WTC11 (cell line): ENCODE data around the gene SEC11A. TPM values are rescaled to one million over a fixed set of nuclear protein-coding genes. Genes with fewer than 3 reads are reported as not detected.
A peak's percentile ranks its signal among the peaks of the same experiment; 100 is the strongest.

Source experiments
- ATAC-seq: fragments of 200-7000 bp; cut with Tn5 transposase; 2 replicates; pipeline ENCODE4 v1.10.0; 2021; ENCODE audit warnings: mild to moderate bottlenecking, moderate library complexity
- CTCF ChIA-PET: fragments of 300-600 bp; sonication (Branson Sonifier 250); formaldehyde crosslinking; loops from one replicate; lab custom pipeline; 2021; ENCODE audit warnings: antibody characterized with exemption; lab: Charles Lee
- POLR2A ChIA-PET: fragments of 350-600 bp; sonication (Branson Sonifier 250); formaldehyde crosslinking; loops from one replicate; lab custom pipeline; 2021; ENCODE audit warnings: antibody characterized with exemption; lab: Charles Lee
- DNase-seq: peaks from one replicate; pipeline ENCODE4 v3.0.0; 2021; ENCODE audit warnings: low spot score
- H3K27ac Mint-ChIP-seq: 2 replicates; pipeline ENCODE4 v1.8.0; 2021; ENCODE audit warnings: mixed read lengths
- H3K27me3 Mint-ChIP-seq: 2 replicates; pipeline ENCODE4 v1.8.0; 2021; ENCODE audit warnings: low read depth, mild to moderate bottlenecking, moderate library complexity, mixed read lengths
- H3K36me3 Mint-ChIP-seq: 2 replicates; pipeline ENCODE4 v1.8.0; 2021; ENCODE audit warnings: mixed read lengths
- H3K4me1 Mint-ChIP-seq: 2 replicates; pipeline ENCODE4 v1.8.0; 2022; ENCODE audit warnings: mixed read lengths
- H3K4me3 Mint-ChIP-seq: 2 replicates; pipeline ENCODE4 v1.8.0; 2021; ENCODE audit warnings: mild to moderate bottlenecking, moderate library complexity, mixed read lengths
- H3K9me3 Mint-ChIP-seq: 2 replicates; pipeline ENCODE4 v1.8.0; 2021; ENCODE audit warnings: mixed read lengths
- CBFB ChIP-seq: sonication (generic); formaldehyde crosslinking; IDR thresholded peaks from 2 replicates; pipeline ENCODE4 v1.8.1; 2022; ENCODE audit warnings: mild to moderate bottlenecking, low read depth, missing genetic modification reagents
- CREM ChIP-seq: sonication (generic); formaldehyde crosslinking; IDR thresholded peaks from 2 replicates; pipeline ENCODE4 v1.8.1; 2022; ENCODE audit warnings: mild to moderate bottlenecking, missing genetic modification reagents, moderate library complexity
- FOXK1 ChIP-seq: sonication (generic); formaldehyde crosslinking; IDR thresholded peaks from 2 replicates; pipeline ENCODE4 v1.8.0; 2022; ENCODE audit warnings: mild to moderate bottlenecking, moderate library complexity, missing genetic modification reagents
- FOXP1 ChIP-seq: sonication (generic); formaldehyde crosslinking; IDR thresholded peaks from 2 replicates; pipeline ENCODE4 v1.8.0; 2022; ENCODE audit warnings: missing genetic modification reagents, mild to moderate bottlenecking, moderate library complexity, borderline replicate concordance
- GTF2I ChIP-seq: fragments of 250-450 bp; sonication (Bioruptor Pico); conservative IDR thresholded peaks from 2 replicates; pipeline ENCODE4 v1.4.0; 2021; ENCODE audit warnings: mild to moderate bottlenecking
- NR2C2 ChIP-seq: sonication (generic); formaldehyde crosslinking; IDR thresholded peaks from 2 replicates; pipeline ENCODE4 v1.8.0; 2022; ENCODE audit warnings: mild to moderate bottlenecking, missing genetic modification reagents
- SOX15 ChIP-seq: fragments of 250-450 bp; sonication (Bioruptor Pico); IDR thresholded peaks from 2 replicates; pipeline ENCODE4 v1.9.0; 2021; ENCODE audit warnings: mild to moderate bottlenecking
- TEAD4 ChIP-seq: sonication (generic); formaldehyde crosslinking; IDR thresholded peaks from 2 replicates; pipeline ENCODE4 v1.8.0; 2022; ENCODE audit warnings: mild to moderate bottlenecking, missing genetic modification reagents
- ZNF138 ChIP-seq: sonication (generic); formaldehyde crosslinking; conservative IDR thresholded peaks from 2 replicates; pipeline ENCODE4 v1.8.1; 2022; ENCODE audit warnings: mild to moderate bottlenecking, moderate library complexity, missing genetic modification reagents
- ZNF263 ChIP-seq: sonication (generic); formaldehyde crosslinking; IDR thresholded peaks from 2 replicates; pipeline ENCODE4 v1.8.1; 2022; ENCODE audit warnings: low read depth, mild to moderate bottlenecking, moderate library complexity, missing genetic modification reagents
- ZNF317 ChIP-seq: sonication (generic); formaldehyde crosslinking; IDR thresholded peaks from 2 replicates; pipeline ENCODE4 v1.8.1; 2023; ENCODE audit warnings: low read depth, mild to moderate bottlenecking, moderate library complexity, missing genetic modification reagents, borderline replicate concordance
- ZNF396 ChIP-seq: fragments of 250-450 bp; sonication (Bioruptor Pico); IDR thresholded peaks from 2 replicates; pipeline ENCODE4 v1.8.0; 2021; ENCODE audit warnings: mild to moderate bottlenecking, moderate library complexity, borderline replicate concordance
- ZNF671 ChIP-seq: fragments of 250-450 bp; sonication (Bioruptor Pico); IDR thresholded peaks from 2 replicates; pipeline ENCODE4 v1.8.0; 2021; ENCODE audit warnings: mild to moderate bottlenecking
- total RNA-seq: library from RNA; stranded (reverse); gene quantifications from 3 replicates; pipeline ENCODE4 v1.2.3, GENCODE V29; 2021
- TF ChIP-seq, protein P1 (sequence below): sonication (generic); formaldehyde crosslinking; IDR thresholded peaks from 2 replicates; pipeline ENCODE4 v1.8.1; 2023; ENCODE audit warnings: mild to moderate bottlenecking, missing genetic modification reagents, moderate library complexity
- TF ChIP-seq, protein P2 (sequence below): fragments of 200-600 bp; IDR thresholded peaks from 2 replicates; pipeline ENCODE4 v1.8.0; 2022; ENCODE audit warnings: antibody characterized with exemption
- TF ChIP-seq, protein P3 (sequence below): fragments of 250-450 bp; sonication (Bioruptor Pico); IDR thresholded peaks from 2 replicates; pipeline ENCODE4 v1.9.0; 2021; ENCODE audit warnings: mild to moderate bottlenecking
- TF ChIP-seq, protein P4 (sequence below): sonication (generic); formaldehyde crosslinking; IDR thresholded peaks from 2 replicates; pipeline ENCODE4 v1.8.1; 2023; ENCODE audit warnings: mild to moderate bottlenecking, moderate library complexity, missing genetic modification reagents
- TF ChIP-seq, protein P5 (sequence below): sonication (generic); formaldehyde crosslinking; IDR thresholded peaks from 2 replicates; pipeline ENCODE4 v1.8.1; 2023; ENCODE audit warnings: mild to moderate bottlenecking, missing genetic modification reagents, borderline replicate concordance
- TF ChIP-seq, protein P6 (sequence below): sonication (generic); formaldehyde crosslinking; IDR thresholded peaks from 2 replicates; pipeline ENCODE4 v1.8.1; 2023; ENCODE audit warnings: mild to moderate bottlenecking, missing genetic modification reagents
- TF ChIP-seq, protein P7 (sequence below): sonication (generic); formaldehyde crosslinking; IDR thresholded peaks from 2 replicates; pipeline ENCODE4 v1.8.1; 2022; ENCODE audit warnings: mild to moderate bottlenecking, missing genetic modification reagents, moderate library complexity, borderline replicate concordance

SEC11A gene
- total RNA-seq, 1 experiment from 2014 or later, result 214 TPM

DNA sequence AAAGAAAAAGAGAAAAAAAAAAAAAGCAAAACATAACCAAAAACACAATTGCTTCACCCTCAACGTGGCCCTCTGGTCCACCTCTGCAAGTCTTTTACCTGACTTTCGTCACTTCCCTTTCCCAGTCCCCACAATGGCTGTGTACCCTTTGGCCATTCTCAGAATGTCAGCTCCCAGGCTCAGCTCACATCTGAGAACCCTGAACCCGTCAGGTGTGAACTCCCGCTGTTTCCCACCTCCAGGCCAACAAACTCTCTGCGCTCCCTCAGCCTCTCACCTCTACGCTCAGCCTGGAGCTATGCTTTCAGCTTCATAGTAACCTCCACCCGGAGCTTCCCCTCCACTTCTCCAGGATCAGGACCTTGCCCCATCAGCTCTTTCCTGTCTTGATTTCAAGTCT lies 91.6 kb downstream of the SEC11A start:
- CTCF ChIA-PET, result interaction anchor here (0.7 to 2.1 kb wide), 5 partner anchors 10 to 54 kb away, joined by 3 to 6 read pairs (median 4); no protein-coding TSS in a partner anchor
- H3K4me1 Mint-ChIP-seq, result peaks cover 11% of the 10 kb centered on the region
- no peak overlapping the region for H3K4me3 Mint-ChIP-seq
- POLR2A ChIA-PET, result interaction anchor here (0.7 to 1.3 kb wide), 2 partner anchors 29 to 76 kb away, joined by 3 read pairs; partner anchors contain the start of gene WDR73
- H3K27ac Mint-ChIP-seq, result peak overlapping the region; percentile 48
- DNase-seq, result no peak
- TF ChIP-seq ZNF317 (CRISPR knock-in tag), result no peak
- no peak for TF ChIP-seq TEAD4 (CRISPR knock-in tag)
- TF ChIP-seq FOXK1 (CRISPR knock-in tag), result no peak
- no peak for TF ChIP-seq GTF2I (CRISPR knock-in tag)
- TF ChIP-seq ZNF263 (CRISPR knock-in tag), result no peak
- TF ChIP-seq FOXP1 (CRISPR knock-in tag), result no peak
- TF ChIP-seq, protein P1, sequence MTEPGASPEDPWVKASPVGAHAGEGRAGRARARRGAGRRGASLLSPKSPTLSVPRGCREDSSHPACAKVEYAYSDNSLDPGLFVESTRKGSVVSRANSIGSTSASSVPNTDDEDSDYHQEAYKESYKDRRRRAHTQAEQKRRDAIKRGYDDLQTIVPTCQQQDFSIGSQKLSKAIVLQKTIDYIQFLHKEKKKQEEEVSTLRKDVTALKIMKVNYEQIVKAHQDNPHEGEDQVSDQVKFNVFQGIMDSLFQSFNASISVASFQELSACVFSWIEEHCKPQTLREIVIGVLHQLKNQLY (CRISPR knock-in tag), result no peak
- TF ChIP-seq, protein P2, sequence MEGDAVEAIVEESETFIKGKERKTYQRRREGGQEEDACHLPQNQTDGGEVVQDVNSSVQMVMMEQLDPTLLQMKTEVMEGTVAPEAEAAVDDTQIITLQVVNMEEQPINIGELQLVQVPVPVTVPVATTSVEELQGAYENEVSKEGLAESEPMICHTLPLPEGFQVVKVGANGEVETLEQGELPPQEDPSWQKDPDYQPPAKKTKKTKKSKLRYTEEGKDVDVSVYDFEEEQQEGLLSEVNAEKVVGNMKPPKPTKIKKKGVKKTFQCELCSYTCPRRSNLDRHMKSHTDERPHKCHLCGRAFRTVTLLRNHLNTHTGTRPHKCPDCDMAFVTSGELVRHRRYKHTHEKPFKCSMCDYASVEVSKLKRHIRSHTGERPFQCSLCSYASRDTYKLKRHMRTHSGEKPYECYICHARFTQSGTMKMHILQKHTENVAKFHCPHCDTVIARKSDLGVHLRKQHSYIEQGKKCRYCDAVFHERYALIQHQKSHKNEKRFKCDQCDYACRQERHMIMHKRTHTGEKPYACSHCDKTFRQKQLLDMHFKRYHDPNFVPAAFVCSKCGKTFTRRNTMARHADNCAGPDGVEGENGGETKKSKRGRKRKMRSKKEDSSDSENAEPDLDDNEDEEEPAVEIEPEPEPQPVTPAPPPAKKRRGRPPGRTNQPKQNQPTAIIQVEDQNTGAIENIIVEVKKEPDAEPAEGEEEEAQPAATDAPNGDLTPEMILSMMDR, result no peak
- TF ChIP-seq, protein P3, sequence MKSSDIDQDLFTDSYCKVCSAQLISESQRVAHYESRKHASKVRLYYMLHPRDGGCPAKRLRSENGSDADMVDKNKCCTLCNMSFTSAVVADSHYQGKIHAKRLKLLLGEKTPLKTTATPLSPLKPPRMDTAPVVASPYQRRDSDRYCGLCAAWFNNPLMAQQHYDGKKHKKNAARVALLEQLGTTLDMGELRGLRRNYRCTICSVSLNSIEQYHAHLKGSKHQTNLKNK (CRISPR knock-in tag), result no peak
- TF ChIP-seq ZNF138, result no peak
- TF ChIP-seq ZNF671 (CRISPR knock-in tag), result no peak
- TF ChIP-seq, protein P4, sequence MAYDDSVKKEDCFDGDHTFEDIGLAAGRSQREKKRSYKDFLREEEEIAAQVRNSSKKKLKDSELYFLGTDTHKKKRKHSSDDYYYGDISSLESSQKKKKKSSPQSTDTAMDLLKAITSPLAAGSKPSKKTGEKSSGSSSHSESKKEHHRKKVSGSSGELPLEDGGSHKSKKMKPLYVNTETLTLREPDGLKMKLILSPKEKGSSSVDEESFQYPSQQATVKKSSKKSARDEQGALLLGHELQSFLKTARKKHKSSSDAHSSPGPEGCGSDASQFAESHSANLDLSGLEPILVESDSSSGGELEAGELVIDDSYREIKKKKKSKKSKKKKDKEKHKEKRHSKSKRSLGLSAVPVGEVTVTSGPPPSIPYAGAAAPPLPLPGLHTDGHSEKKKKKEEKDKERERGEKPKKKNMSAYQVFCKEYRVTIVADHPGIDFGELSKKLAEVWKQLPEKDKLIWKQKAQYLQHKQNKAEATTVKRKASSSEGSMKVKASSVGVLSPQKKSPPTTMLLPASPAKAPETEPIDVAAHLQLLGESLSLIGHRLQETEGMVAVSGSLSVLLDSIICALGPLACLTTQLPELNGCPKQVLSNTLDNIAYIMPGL (CRISPR knock-in tag), result no peak
- TF ChIP-seq, all 79 proteins: peak for 0
- ATAC-seq, result no peak
- Mint-ChIP-seq H3K27me3 (peaks cover 8% of the 10 kb centered on the region), H3K9me3 (peaks cover 39% of the 10 kb centered on the region), H3K36me3 (peaks cover 64% of the 10 kb centered on the region)

DNA sequence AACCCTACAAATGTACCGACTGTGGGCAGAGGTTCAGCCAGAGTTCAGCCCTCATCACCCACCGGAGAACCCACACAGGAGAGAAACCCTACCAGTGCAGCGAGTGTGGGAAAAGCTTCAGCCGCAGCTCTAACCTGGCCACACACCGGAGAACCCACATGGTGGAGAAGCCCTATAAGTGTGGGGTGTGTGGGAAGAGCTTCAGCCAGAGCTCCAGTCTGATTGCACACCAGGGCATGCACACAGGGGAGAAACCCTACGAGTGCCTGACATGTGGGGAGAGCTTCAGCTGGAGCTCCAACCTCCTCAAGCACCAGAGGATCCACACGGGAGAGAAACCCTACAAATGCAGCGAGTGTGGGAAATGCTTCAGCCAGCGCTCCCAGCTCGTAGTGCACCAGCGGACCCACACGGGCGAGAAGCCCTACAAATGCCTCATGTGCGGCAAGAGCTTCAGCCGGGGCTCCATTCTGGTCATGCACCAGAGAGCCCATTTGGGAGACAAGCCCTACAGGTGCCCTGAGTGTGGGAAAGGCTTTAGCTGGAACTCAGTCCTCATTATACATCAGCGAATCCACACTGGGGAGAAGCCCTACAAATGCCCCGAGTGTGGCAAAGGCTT lies 94.5 kb downstream of the SEC11A start:
- Mint-ChIP-seq H3K4me1 (peaks cover 12% of the 10 kb centered on the region), H3K36me3 (peaks cover 83% of the 10 kb centered on the region), H3K9me3 (peaks cover 44% of the 10 kb centered on the region), H3K27me3 (peaks cover 8% of the 10 kb centered on the region), H3K27ac (no peak overlapping the region), H3K4me3 (no peak overlapping the region)
- POLR2A ChIA-PET, result no interaction called here
- CTCF ChIA-PET, result interaction anchor here (1.6 kb wide), 1 partner anchor 34 kb away, joined by 6 read pairs; no protein-coding TSS in a partner anchor
- ATAC-seq (no peak), DNase-seq (no peak)
- TF ChIP-seq SOX15 (CRISPR knock-in tag), result no peak
- TF ChIP-seq, protein P5, sequence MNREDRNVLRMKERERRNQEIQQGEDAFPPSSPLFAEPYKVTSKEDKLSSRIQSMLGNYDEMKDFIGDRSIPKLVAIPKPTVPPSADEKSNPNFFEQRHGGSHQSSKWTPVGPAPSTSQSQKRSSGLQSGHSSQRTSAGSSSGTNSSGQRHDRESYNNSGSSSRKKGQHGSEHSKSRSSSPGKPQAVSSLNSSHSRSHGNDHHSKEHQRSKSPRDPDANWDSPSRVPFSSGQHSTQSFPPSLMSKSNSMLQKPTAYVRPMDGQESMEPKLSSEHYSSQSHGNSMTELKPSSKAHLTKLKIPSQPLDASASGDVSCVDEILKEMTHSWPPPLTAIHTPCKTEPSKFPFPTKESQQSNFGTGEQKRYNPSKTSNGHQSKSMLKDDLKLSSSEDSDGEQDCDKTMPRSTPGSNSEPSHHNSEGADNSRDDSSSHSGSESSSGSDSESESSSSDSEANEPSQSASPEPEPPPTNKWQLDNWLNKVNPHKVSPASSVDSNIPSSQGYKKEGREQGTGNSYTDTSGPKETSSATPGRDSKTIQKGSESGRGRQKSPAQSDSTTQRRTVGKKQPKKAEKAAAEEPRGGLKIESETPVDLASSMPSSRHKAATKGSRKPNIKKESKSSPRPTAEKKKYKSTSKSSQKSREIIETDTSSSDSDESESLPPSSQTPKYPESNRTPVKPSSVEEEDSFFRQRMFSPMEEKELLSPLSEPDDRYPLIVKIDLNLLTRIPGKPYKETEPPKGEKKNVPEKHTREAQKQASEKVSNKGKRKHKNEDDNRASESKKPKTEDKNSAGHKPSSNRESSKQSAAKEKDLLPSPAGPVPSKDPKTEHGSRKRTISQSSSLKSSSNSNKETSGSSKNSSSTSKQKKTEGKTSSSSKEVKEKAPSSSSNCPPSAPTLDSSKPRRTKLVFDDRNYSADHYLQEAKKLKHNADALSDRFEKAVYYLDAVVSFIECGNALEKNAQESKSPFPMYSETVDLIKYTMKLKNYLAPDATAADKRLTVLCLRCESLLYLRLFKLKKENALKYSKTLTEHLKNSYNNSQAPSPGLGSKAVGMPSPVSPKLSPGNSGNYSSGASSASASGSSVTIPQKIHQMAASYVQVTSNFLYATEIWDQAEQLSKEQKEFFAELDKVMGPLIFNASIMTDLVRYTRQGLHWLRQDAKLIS, result no peak
- no peak for TF ChIP-seq ZNF396 (CRISPR knock-in tag)
- TF ChIP-seq, protein P6, sequence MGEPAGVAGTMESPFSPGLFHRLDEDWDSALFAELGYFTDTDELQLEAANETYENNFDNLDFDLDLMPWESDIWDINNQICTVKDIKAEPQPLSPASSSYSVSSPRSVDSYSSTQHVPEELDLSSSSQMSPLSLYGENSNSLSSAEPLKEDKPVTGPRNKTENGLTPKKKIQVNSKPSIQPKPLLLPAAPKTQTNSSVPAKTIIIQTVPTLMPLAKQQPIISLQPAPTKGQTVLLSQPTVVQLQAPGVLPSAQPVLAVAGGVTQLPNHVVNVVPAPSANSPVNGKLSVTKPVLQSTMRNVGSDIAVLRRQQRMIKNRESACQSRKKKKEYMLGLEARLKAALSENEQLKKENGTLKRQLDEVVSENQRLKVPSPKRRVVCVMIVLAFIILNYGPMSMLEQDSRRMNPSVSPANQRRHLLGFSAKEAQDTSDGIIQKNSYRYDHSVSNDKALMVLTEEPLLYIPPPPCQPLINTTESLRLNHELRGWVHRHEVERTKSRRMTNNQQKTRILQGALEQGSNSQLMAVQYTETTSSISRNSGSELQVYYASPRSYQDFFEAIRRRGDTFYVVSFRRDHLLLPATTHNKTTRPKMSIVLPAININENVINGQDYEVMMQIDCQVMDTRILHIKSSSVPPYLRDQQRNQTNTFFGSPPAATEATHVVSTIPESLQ (CRISPR knock-in tag), result no peak
- no peak for TF ChIP-seq CREM (CRISPR knock-in tag)
- TF ChIP-seq, protein P2, result no peak
- TF ChIP-seq NR2C2 (CRISPR knock-in tag), result no peak
- TF ChIP-seq, protein P7, sequence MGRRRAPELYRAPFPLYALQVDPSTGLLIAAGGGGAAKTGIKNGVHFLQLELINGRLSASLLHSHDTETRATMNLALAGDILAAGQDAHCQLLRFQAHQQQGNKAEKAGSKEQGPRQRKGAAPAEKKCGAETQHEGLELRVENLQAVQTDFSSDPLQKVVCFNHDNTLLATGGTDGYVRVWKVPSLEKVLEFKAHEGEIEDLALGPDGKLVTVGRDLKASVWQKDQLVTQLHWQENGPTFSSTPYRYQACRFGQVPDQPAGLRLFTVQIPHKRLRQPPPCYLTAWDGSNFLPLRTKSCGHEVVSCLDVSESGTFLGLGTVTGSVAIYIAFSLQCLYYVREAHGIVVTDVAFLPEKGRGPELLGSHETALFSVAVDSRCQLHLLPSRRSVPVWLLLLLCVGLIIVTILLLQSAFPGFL (CRISPR knock-in tag), result no peak
- no peak for TF ChIP-seq CBFB (CRISPR knock-in tag)
